Glomerular visceral epithelial cell (primary cell): Measurements from ENCODE around the gene REV1.
A peak's percentile ranks its signal among the peaks of the same experiment; 100 is the strongest.
"Not testable (repeated sequence)": the region's sequence is repeated elsewhere in the genome, so short reads cannot be mapped to it uniquely, and the experiment has no call there.

Source experiments
- DNase-seq: peaks from one replicate; pipeline ENCODE4 v3.0.0-alpha.2; 2016; ENCODE audit errors: extremely low spot score

REV1 gene

GRCh38 chr2:99487906-99488305 is 1.9 kb downstream of the REV1 start:
- DNase-seq: no peak

GRCh38 chr2:99485824-99486223 is 4.0 kb downstream of the REV1 start:
- peak; percentile 25 for DNase-seq

GRCh38 chr2:99485411-99485810 is 4.4 kb downstream of the REV1 start:
- no peak for DNase-seq

- DNase-seq: no peak
These were observed 5.6 kb downstream of the REV1 start for GRCh38 chr2:99484205-99484604.

- DNase-seq: peak; percentile 16
These were observed 7.9 kb downstream of the REV1 start for GRCh38 chr2:99481941-99482340.

- no peak for DNase-seq
These were observed 8.3 kb downstream of the REV1 start for GRCh38 chr2:99481527-99481926.

GRCh38 chr2:99480390-99480789 is 9.4 kb downstream of the REV1 start:
- peak; percentile 27 for DNase-seq

- no peak for DNase-seq
These were observed 11.2 kb downstream of the REV1 start for GRCh38 chr2:99478632-99479031.

GRCh38 chr2:99477054-99477453 is 12.8 kb downstream of the REV1 start:
- DNase-seq: no peak

- DNase-seq: no peak
These were observed 13.2 kb downstream of the REV1 start for GRCh38 chr2:99476629-99477028.

GRCh38 chr2:99475095-99475494 is 14.7 kb downstream of the REV1 start:
- not testable (repeated sequence) for DNase-seq

- DNase-seq: no peak
These were observed 16.2 kb downstream of the REV1 start for GRCh38 chr2:99473518-99474083.

GRCh38 chr2:99472600-99472960 is 17.2 kb downstream of the REV1 start:
- DNase-seq: no peak

- no peak for DNase-seq
These were observed 17.9 kb downstream of the REV1 start for GRCh38 chr2:99471654-99472599.

GRCh38 chr2:99470957-99471356 is 18.9 kb downstream of the REV1 start:
- DNase-seq: no peak

GRCh38 chr2:99470459-99470858 is 19.4 kb downstream of the REV1 start:
- not testable (repeated sequence) for DNase-seq

- no peak for DNase-seq
These were observed 20.4 kb downstream of the REV1 start for GRCh38 chr2:99469394-99469793.

GRCh38 chr2:99468155-99468554 is 21.7 kb downstream of the REV1 start:
- DNase-seq: no peak

- no peak for DNase-seq
These were observed 22.4 kb downstream of the REV1 start for GRCh38 chr2:99467390-99467789.

- no peak for DNase-seq
These were observed 27.9 kb downstream of the REV1 start for GRCh38 chr2:99461828-99462483.

- DNase-seq: no peak
These were observed 31.3 kb downstream of the REV1 start for GRCh38 chr2:99458529-99458928.

GRCh38 chr2:99451686-99452085 is 38.1 kb downstream of the REV1 start:
- no peak for DNase-seq

GRCh38 chr2:99451280-99451679 is 38.5 kb downstream of the REV1 start:
- DNase-seq: peak; percentile 8
